H9 (cell line): ENCODE data around the gene TMC1. TPM values are rescaled to one million over a fixed set of nuclear protein-coding genes. Genes with fewer than 3 reads are reported as not detected.

Source experiments
- DNase-seq: peaks from one replicate; pipeline ENCODE4 v3.0.0-alpha.2; 2017
- H2AFZ ChIP-seq: one replicate; pipeline ENCODE4 v1.6.1; 2013; ENCODE audit warnings: mild to moderate bottlenecking, low read length, control low read depth, moderate library complexity
- H2AK5ac ChIP-seq: 2 replicates; pipeline ENCODE4 v1.6.1; 2013; ENCODE audit warnings: low read length, control low read depth, mixed read lengths; ENCODE audit not compliant: insufficient read length
- H2BK120ac ChIP-seq: one replicate; pipeline ENCODE4 v1.6.1; 2013; ENCODE audit warnings: low read depth, mild to moderate bottlenecking, low read length, control low read depth, inconsistent platforms; ENCODE audit not compliant: poor library complexity, severe bottlenecking
- H2BK12ac ChIP-seq: 2 replicates; pipeline ENCODE4 v1.6.1; 2013; ENCODE audit warnings: low read length, control low read depth, mixed read lengths, low read depth; ENCODE audit not compliant: insufficient read length
- H2BK15ac ChIP-seq: 2 replicates; pipeline ENCODE4 v1.6.1; 2013; ENCODE audit warnings: low read depth, low read length, control low read depth
- H2BK20ac ChIP-seq: one replicate; pipeline ENCODE4 v1.6.1; 2013; ENCODE audit warnings: low read depth, mild to moderate bottlenecking, low read length, control low read depth, inconsistent platforms; ENCODE audit not compliant: poor library complexity, severe bottlenecking
- H2BK5ac ChIP-seq: 2 replicates; pipeline ENCODE4 v1.6.1; 2013; ENCODE audit warnings: low read length, control low read depth, mixed read lengths; ENCODE audit not compliant: insufficient read length
- H3K14ac ChIP-seq: 2 replicates; pipeline ENCODE4 v1.6.1; 2013; ENCODE audit warnings: low read length, control low read depth; ENCODE audit not compliant: insufficient read depth
- H3K18ac ChIP-seq: 2 replicates; pipeline ENCODE4 v1.6.1; 2013; ENCODE audit warnings: low read depth, mild to moderate bottlenecking, mixed read lengths, low read length, control low read depth; ENCODE audit not compliant: insufficient read length
- H3K23ac ChIP-seq: 2 replicates; pipeline ENCODE4 v1.6.1; 2013; ENCODE audit warnings: low read length, control low read depth, mixed read lengths, low read depth; ENCODE audit not compliant: insufficient read length
- H3K23me2 ChIP-seq: 2 replicates; pipeline ENCODE4 v1.6.1; 2013; ENCODE audit warnings: low read depth, mild to moderate bottlenecking, mixed read lengths, low read length, control low read depth; ENCODE audit not compliant: insufficient read length, poor library complexity, severe bottlenecking
- H3K27ac ChIP-seq: 2 replicates; pipeline ENCODE4 v1.5.1; 2013; ENCODE audit warnings: low read length, control low read depth, mixed read lengths, low read depth; ENCODE audit not compliant: insufficient read length
- H3K27me3 ChIP-seq: 2 replicates; pipeline ENCODE4 v1.6.1; 2013; ENCODE audit warnings: low read length, control low read depth, inconsistent platforms; ENCODE audit not compliant: insufficient read depth
- H3K4ac ChIP-seq: 2 replicates; pipeline ENCODE4 v1.6.1; 2013; ENCODE audit warnings: low read depth, mild to moderate bottlenecking, control low read depth, inconsistent platforms, low read length, moderate library complexity
- H3K4me1 ChIP-seq: 2 replicates; pipeline ENCODE4 v1.6.1; 2013; ENCODE audit warnings: low read length, control low read depth, inconsistent platforms; ENCODE audit not compliant: insufficient read depth
- H3K4me2 ChIP-seq: 2 replicates; pipeline ENCODE4 v1.6.1; 2013; ENCODE audit warnings: low read length, control low read depth, mixed read lengths; ENCODE audit not compliant: insufficient read length, insufficient read depth
- H3K56ac ChIP-seq: 2 replicates; pipeline ENCODE4 v1.6.1; 2013; ENCODE audit warnings: low read depth, mild to moderate bottlenecking, mixed read lengths, low read length, control low read depth; ENCODE audit not compliant: insufficient read length
- H3K79me1 ChIP-seq: 2 replicates; pipeline ENCODE4 v1.6.1; 2013; ENCODE audit warnings: low read depth, mild to moderate bottlenecking, moderate library complexity, low read length, control low read depth, inconsistent platforms; ENCODE audit not compliant: insufficient read depth, poor library complexity, severe bottlenecking
- H3K79me2 ChIP-seq: 2 replicates; pipeline ENCODE4 v1.6.1; 2013; ENCODE audit warnings: low read length, control low read depth, inconsistent platforms; ENCODE audit not compliant: insufficient read depth
- H3K9ac ChIP-seq: 2 replicates; pipeline ENCODE4 v1.6.1; 2013; ENCODE audit warnings: low read length, control low read depth, mixed read lengths; ENCODE audit not compliant: insufficient read length; ENCODE audit errors: extremely low read depth
- H3K9me3 ChIP-seq: one replicate; pipeline ENCODE4 v1.6.1; 2013; ENCODE audit warnings: low read depth, low read length, inconsistent platforms; ENCODE audit not compliant: control insufficient read depth
- H3T11ph ChIP-seq: one replicate; pipeline ENCODE4 v1.6.1; 2013; ENCODE audit warnings: mild to moderate bottlenecking, low read length, control low read depth, inconsistent platforms
- H4K20me1 ChIP-seq: one replicate; pipeline ENCODE4 v1.6.1; 2013; ENCODE audit not compliant: control insufficient read depth, insufficient read length, insufficient read depth
- H4K5ac ChIP-seq: 2 replicates; pipeline ENCODE4 v1.6.1; 2013; ENCODE audit warnings: low read depth, mild to moderate bottlenecking, mixed read lengths, low read length, control low read depth; ENCODE audit not compliant: insufficient read length
- H4K8ac ChIP-seq: replicated peaks from 2 replicates; pipeline ENCODE4 v1.6.1; 2013; ENCODE audit warnings: low read length, control low read depth, mixed read lengths, low read depth; ENCODE audit not compliant: insufficient read length
- H4K91ac ChIP-seq: 2 replicates; pipeline ENCODE4 v1.6.1; 2013; ENCODE audit warnings: low read depth, mild to moderate bottlenecking, moderate library complexity, mixed read lengths, low read length, control low read depth; ENCODE audit not compliant: insufficient read length
- H3K27ac Mint-ChIP-seq, 3 experiments: 2 replicates in 2 of 3; 3 replicates in 1 of 3; pipeline ENCODE4 v1.8.0; 2020 to 2021; ENCODE audit warnings: mixed read lengths in 3 of 3, mild to moderate bottlenecking in 1 of 3, moderate library complexity in 1 of 3
- H3K27me3 Mint-ChIP-seq: 2 replicates; pipeline ENCODE4 v1.8.0; 2021; ENCODE audit warnings: low read depth, mild to moderate bottlenecking, moderate library complexity, mixed read lengths
- H3K36me3 Mint-ChIP-seq, 3 experiments: 2 replicates in 2 of 3; 3 replicates in 1 of 3; pipeline ENCODE4 v1.8.0; 2020 to 2021; ENCODE audit warnings: low read depth in 3 of 3, mixed read lengths in 3 of 3; ENCODE audit not compliant: insufficient read depth in 1 of 3
- H3K4me1 Mint-ChIP-seq, 2 experiments: 2 replicates each; pipeline ENCODE4 v1.8.0; 2020; ENCODE audit warnings: mixed read lengths in 2 of 2
- H3K4me3 Mint-ChIP-seq, 2 experiments: 2 replicates in 1 of 2; 3 replicates in 1 of 2; pipeline ENCODE4 v1.8.0; 2020 to 2021; ENCODE audit warnings: mild to moderate bottlenecking in 2 of 2, mixed read lengths in 2 of 2, moderate library complexity in 1 of 2
- H3K9me3 Mint-ChIP-seq, 2 experiments: 2 replicates in 1 of 2; 3 replicates in 1 of 2; pipeline ENCODE4 v1.8.0; 2020; ENCODE audit warnings: mild to moderate bottlenecking in 2 of 2, mixed read lengths in 2 of 2, moderate library complexity in 1 of 2
- CTCF ChIP-seq: fragments of 200-600 bp; sonication (generic); conservative IDR thresholded peaks from 3 replicates; pipeline ENCODE4 v1.8.0; 2021; ENCODE audit warnings: antibody characterized with exemption, mild to moderate bottlenecking
- WGBS: extraction: QIAGEN DNeasy Blood & Tissue Kit; methylation state at CpG from one replicate; pipeline ENCODE4 v1.1.7; 2013; ENCODE audit warnings: missing lambda C conversion rate, low lambda C conversion rate, mixed read lengths; ENCODE audit not compliant: insufficient read length; ENCODE audit errors: extremely low coverage; 5-methylcytosine and 5-hydroxymethylcytosine counted together
- total RNA-seq: library from RNA; stranded (reverse); gene quantifications from 2 replicates; pipeline ENCODE4 v1.2.1, GENCODE V29; 2021

The TMC1 gene
- total RNA-seq, 1 experiment from 2014 or later = 2.4 TPM

GRCh38 chr9:72636621-72637020 lies 115.2 kb downstream of the TMC1 start:
- Histone ChIP-seq H3K23me2 (no peaks in the 10 kb centered on the region), H2AK5ac (no peak overlapping the region), H3K9ac (no peak overlapping the region), H2BK12ac (no peak overlapping the region), H2AFZ (no peak overlapping the region), H2BK120ac (no peak overlapping the region), H3K27ac (no peak overlapping the region), H2BK5ac (no peak overlapping the region), H2BK15ac (no peak overlapping the region), H3K4me1 (no peaks in the 10 kb centered on the region; the same call in 1 of the 2 replicates), H3K9me3 (peaks cover 14% of the 10 kb centered on the region), H3K4me2 (no peak overlapping the region), H3K4ac (no peak overlapping the region), H3K56ac (no peak overlapping the region), H4K91ac (no peak overlapping the region), H3K79me1 (no peaks in the 10 kb centered on the region), H4K5ac (no peak overlapping the region), H4K8ac (no peak overlapping the region), H3K27me3 (no peaks in the 10 kb centered on the region), H4K20me1 (no peaks in the 10 kb centered on the region), H3K79me2 (no peaks in the 10 kb centered on the region), H3K18ac (no peak overlapping the region), H3K14ac (no peak overlapping the region), H3K23ac (no peak overlapping the region), H3T11ph (no peak overlapping the region), H2BK20ac (no peak overlapping the region)
- Mint-ChIP-seq H3K9me3 (peaks cover 27% of the 10 kb centered on the region in 2 experiments), H3K36me3 (peaks cover 17 to 30% (median 20%) of the 10 kb centered on the region in 3 experiments), H3K4me3 (no peak overlapping the region), H3K4me1 (peaks cover 9 to 12% of the 10 kb centered on the region in 2 experiments), H3K27me3 (peaks cover 3% of the 10 kb centered on the region; the same call in 1 of the 2 replicates), H3K27ac (no peak overlapping the region)
- no peak for DNase-seq
- no CpG with 5 or more reads among the region's 3 CpGs for WGBS
- TF ChIP-seq CTCF = no peak
